ENCODE data around the gene APCDD1. TPM values are rescaled to one million over a fixed set of nuclear protein-coding genes. Genes with fewer than 3 reads are reported as not detected.
"Not testable (repeated sequence)": the region's sequence is repeated elsewhere in the genome, so short reads cannot be mapped to it uniquely, and the experiment has no call there.

APCDD1 gene
- total and polyA plus RNA-seq, 8 donors = 5.6 to 31.1 (median 16.4) TPM

GRCh38 chr18:10499230-10499629 is 44.8 kb downstream of the APCDD1 start:
- ATAC-seq (peak in 1 of 4 donors; percentile 19), DNase-seq (no peak), FAIRE-seq (no peak)
- no peaks in the 10 kb centered on the region for H3K36me3 ChIP-seq
- H3K4me3 ChIP-seq = no peak overlapping the region
- H3K27ac ChIP-seq = no peak overlapping the region
- H3K27me3 ChIP-seq = no peaks in the 10 kb centered on the region
- no peak for TF ChIP-seq CTCF (IDR thresholded peaks at IDR 0.05)
- H3K9me3 ChIP-seq = no peaks in the 10 kb centered on the region
- no peaks in the 10 kb centered on the region for H3K4me1 ChIP-seq
- WGBS, 2 donors = 74 to 88% methylated on average over 6 of the region's 6 CpGs
- intact Hi-C loops (cut with DNase I) = no loop called here

GRCh38 chr18:10500038-10500437 is 45.6 kb downstream of the APCDD1 start:
- DNase-seq = no peak
- WGBS, 2 donors = 39 to 61% methylated on average over 2 of the region's 2 CpGs
- Histone ChIP-seq H3K27me3 (no peaks in the 10 kb centered on the region), H3K36me3 (no peaks in the 10 kb centered on the region), H3K4me3 (no peak overlapping the region), H3K9me3 (no peaks in the 10 kb centered on the region), H3K27ac (no peak overlapping the region), H3K4me1 (no peaks in the 10 kb centered on the region)
- ATAC-seq = no peak
- no peak for TF ChIP-seq CTCF (IDR thresholded peaks at IDR 0.05)
- FAIRE-seq = no peak
- intact Hi-C loops (cut with DNase I) = no loop called here

GRCh38 chr18:10504723-10505122 is 50.3 kb downstream of the APCDD1 start:
- Histone ChIP-seq H3K27ac (no peak overlapping the region), H3K4me1 (no peaks in the 10 kb centered on the region), H3K36me3 (no peaks in the 10 kb centered on the region), H3K4me3 (no peak overlapping the region), H3K9me3 (peaks cover 0 to 3% (median 0%) of the 10 kb centered on the region in 4 donors), H3K27me3 (no peaks in the 10 kb centered on the region)
- no peak for TF ChIP-seq CTCF (IDR thresholded peaks at IDR 0.05)
- intact Hi-C loops (cut with DNase I) = no loop called here
- FAIRE-seq (no peak), ATAC-seq (no peak), DNase-seq (no peak)
- whole genome bisulfite sequencing, 2 donors = 66 to 81% methylated on average over 1 of the region's 1 CpG

GRCh38 chr18:10505892-10506291 is 51.5 kb downstream of the APCDD1 start:
- not testable (repeated sequence) for ATAC-seq, FAIRE-seq

GRCh38 chr18:10508591-10508990 is 54.2 kb downstream of the APCDD1 start:
- DNase-seq = no peak
- H3K9me3 ChIP-seq = peaks cover 0 to 3% (median 0%) of the 10 kb centered on the region in 4 donors
- intact Hi-C loops (cut with DNase I) = no loop called here
- ATAC-seq = no peak
- no peak overlapping the region for H3K27ac ChIP-seq
- H3K4me1 ChIP-seq = no peaks in the 10 kb centered on the region
- TF ChIP-seq CTCF (IDR thresholded peaks at IDR 0.05) = no peak
- no peak for FAIRE-seq
- H3K36me3 ChIP-seq = no peaks in the 10 kb centered on the region
- H3K27me3 ChIP-seq = no peaks in the 10 kb centered on the region
- H3K4me3 ChIP-seq = no peak overlapping the region

More at GRCh38 chr18:10505892-10506291, 51.5 kb downstream of the APCDD1 start:
- H3K9me3 ChIP-seq; H3K4me1 ChIP-seq; DNase-seq; H3K27me3 ChIP-seq; H3K4me3 ChIP-seq; intact Hi-C loops (cut with DNase I); H3K36me3 ChIP-seq; H3K27ac ChIP-seq: not testable (repeated sequence)
- 83 to 90% methylated on average over 17 to 18 of the region's 19 CpGs for WGBS, 2 donors
